ENCODE measurements around the gene ICA1L.
"Not testable (repeated sequence)": the region's sequence is repeated elsewhere in the genome, so short reads cannot be mapped to it uniquely, and the experiment has no call there.

The ICA1L gene

DNA sequence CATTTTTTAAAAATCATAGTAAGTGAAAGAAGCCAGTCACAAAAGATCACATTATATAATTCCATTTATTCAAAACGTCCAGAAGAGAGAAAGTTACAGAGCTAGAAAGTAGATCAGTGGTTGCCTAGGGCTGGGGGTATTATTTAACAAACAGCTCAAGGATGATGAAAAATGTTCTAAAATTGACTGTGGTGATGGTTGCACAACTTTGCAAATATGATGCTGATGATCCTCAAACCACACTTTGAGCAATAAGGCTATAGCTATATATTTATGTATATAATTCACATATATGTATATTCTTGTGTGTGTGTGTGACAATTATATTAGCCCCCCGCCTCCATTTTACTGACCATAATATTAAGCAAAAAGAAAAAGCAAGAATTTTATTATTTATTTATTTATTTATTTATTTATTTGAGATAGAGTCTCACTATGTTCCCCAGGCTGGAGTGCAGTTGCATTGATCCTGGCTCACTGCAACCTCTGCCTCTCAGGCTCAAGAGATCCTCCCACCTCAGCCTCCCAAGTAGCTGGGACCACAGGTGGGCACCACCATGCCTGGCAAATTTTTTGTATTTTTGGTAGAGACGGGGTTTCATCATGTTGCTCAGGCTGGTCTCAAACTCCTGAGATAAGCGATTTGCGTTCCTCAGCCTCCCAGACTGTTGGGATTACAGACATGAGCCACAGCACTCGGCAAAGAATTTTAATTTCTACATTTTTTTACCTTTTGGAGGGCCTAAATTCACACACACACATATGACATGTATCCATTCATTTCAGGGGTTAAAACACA, 38.0 kb upstream of the ICA1L start:
- peak; percentile 29 for DNase-seq (ENCODE audit: low read depth)
- TF ChIP-seq, protein P1, sequence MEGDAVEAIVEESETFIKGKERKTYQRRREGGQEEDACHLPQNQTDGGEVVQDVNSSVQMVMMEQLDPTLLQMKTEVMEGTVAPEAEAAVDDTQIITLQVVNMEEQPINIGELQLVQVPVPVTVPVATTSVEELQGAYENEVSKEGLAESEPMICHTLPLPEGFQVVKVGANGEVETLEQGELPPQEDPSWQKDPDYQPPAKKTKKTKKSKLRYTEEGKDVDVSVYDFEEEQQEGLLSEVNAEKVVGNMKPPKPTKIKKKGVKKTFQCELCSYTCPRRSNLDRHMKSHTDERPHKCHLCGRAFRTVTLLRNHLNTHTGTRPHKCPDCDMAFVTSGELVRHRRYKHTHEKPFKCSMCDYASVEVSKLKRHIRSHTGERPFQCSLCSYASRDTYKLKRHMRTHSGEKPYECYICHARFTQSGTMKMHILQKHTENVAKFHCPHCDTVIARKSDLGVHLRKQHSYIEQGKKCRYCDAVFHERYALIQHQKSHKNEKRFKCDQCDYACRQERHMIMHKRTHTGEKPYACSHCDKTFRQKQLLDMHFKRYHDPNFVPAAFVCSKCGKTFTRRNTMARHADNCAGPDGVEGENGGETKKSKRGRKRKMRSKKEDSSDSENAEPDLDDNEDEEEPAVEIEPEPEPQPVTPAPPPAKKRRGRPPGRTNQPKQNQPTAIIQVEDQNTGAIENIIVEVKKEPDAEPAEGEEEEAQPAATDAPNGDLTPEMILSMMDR (conservative IDR thresholded peaks at IDR 0.05; ENCODE audit: control insufficient read depth, insufficient read depth, low read depth, low read length): no peak
- no peak overlapping the region for H3K4me3 ChIP-seq (ENCODE audit: control insufficient read depth, low read depth, low read length)

DNA sequence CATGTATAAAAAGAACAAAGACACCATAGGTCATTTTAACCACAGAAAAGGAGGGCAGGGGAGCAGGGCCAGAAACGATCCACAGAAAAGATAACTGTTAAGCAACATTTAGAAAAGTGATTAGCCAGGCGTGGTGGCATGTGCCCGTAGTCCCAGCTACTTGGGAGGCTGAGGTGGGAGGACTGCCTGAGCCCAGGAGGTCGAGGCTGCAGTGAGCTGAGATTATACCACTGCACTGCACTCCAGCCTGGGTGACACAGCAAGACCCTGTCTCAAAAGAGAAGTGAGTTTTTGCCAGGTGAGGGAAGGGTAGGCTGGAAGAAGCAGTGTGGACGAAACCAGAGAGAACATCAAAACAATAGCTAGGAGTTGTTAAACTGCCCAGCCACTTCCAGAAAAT, 36.6 kb upstream of the ICA1L start:
- DNase-seq (ENCODE audit: low read depth): no peak
- TF ChIP-seq, protein P1 (conservative IDR thresholded peaks at IDR 0.05; ENCODE audit: control insufficient read depth, insufficient read depth, low read depth, low read length): no peak

DNA sequence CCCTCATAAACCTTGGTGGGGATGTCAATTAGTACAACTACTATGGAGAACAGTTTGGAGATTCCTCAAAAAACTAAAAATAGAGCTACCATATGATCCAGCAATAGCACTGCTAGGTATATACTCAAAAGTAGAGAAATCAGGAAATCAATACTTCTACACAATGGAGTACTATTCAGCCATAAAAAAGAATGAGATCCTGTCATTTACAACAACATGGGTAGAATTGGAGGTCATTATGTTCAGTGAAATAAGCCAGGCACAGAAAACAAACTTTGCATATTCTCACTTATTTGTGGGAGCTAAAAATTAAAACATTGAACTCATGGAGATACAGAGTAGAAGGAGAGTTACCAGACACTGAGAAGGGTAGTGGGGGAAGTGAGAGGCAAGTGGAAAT, 33.9 kb upstream of the ICA1L start:
- H3K4me3 ChIP-seq (ENCODE audit: control insufficient read depth, low read depth, low read length); DNase-seq (ENCODE audit: low read depth): not testable (repeated sequence)

More for the DNA sequence above, 36.6 kb upstream of the ICA1L start:
- no peak overlapping the region for H3K4me3 ChIP-seq (ENCODE audit: control insufficient read depth, low read depth, low read length)

DNA sequence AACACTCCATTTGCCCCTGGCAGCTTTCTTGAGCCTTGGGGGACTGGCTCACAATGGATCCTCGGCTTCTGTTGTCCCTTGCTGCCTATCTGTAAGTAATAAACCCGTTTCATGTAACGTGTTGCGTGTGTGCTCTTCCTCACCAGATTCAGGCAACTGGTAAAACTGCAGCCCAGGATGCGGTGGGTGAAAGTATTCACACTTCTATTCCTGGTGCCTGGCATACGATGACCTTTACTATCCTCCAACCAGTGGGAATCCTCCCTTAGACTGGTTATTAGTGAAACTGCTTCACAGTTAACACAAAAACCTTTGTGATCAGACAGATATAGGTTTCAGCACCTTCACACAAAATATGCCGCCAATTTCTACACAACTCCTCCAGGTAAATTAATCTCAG, 13.6 kb upstream of the ICA1L start:
- DNase-seq (ENCODE audit: low read depth): no peak
- TF ChIP-seq, protein P1 (conservative IDR thresholded peaks at IDR 0.05; ENCODE audit: control insufficient read depth, insufficient read depth, low read depth, low read length): no peak
- no peak overlapping the region for H3K4me3 ChIP-seq (ENCODE audit: control insufficient read depth, low read depth, low read length)

DNA sequence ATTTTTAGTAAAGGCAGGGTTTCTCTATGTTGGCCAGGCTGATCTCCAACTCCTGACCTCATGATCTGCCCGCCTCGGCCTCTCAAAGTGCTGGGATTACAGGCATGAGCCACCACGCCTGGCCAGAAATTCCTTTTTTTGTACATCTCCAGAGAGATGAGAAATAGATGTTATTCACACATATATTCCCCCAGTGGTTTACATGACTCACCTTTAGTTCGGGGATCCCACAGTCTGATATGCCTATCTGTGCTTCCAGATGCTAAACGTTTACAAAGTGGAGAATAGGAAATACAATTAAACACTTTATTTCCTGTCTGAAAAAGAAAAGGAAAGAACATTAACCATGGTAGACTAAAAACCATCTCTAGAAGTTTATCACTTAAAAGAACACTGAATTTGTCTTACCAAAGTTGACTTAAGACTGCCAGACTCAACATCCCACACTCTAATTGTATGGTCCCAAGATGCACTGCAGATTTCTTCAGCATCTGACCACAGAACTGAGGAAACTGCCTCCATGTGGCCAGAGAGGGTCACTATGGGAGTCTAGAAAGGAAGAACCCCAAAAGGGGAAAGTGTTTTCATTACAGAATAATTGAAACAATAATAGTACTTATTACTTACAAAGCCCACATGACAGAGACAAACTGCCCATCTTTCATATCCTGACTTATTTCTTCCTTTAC, 12.6 kb upstream of the ICA1L start:
- TF ChIP-seq, protein P1 (conservative IDR thresholded peaks at IDR 0.05; ENCODE audit: control insufficient read depth, insufficient read depth, low read depth, low read length): peak; percentile 20
- DNase-seq (ENCODE audit: low read depth): peak; percentile 65

DNA sequence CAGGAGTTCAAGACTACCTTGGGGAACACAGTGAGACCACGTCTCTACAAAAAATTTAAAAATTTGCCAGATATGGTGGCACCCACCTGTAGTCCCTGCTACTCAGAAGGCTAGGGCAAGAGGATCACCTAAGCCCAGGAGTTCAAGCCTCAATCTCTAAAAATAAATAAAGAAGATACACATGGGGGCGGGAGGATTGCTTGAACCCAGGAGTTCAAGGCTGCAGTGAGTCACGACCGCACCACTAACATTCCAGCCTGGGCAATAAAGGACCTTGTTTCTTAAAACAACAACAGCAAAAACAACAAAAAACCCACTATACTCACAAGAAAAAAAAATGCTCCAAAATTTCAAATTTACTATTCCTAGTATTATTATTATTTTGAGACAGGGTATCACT, 10.0 kb upstream of the ICA1L start:
- no peak overlapping the region for H3K4me3 ChIP-seq (ENCODE audit: control insufficient read depth, low read depth, low read length)
- TF ChIP-seq, protein P1 (conservative IDR thresholded peaks at IDR 0.05; ENCODE audit: control insufficient read depth, insufficient read depth, low read depth, low read length): no peak
- no peak for DNase-seq (ENCODE audit: low read depth)

More for the DNA sequence above, 12.6 kb upstream of the ICA1L start:
- no peak overlapping the region for H3K4me3 ChIP-seq (ENCODE audit: control insufficient read depth, low read depth, low read length)

DNA sequence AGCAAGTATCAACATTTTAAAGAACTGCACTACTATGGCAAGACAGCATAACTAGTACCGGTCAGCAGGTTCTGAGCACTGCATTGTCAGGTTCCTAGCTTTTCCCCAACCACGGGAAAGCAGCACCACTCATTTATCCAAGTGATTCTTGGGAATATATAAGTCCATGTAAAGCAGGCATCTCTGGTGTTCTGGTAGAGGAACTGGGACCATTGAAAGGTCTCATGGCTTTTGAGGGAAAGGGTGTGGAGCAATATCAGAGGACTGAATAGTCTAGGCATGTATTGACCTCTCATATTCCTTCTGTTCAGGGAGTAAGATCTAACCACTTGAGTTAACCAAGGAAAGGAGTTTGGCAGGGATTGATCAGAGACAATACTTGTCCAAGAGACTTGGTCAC, 6.1 kb upstream of the ICA1L start:
- no peak overlapping the region for H3K4me3 ChIP-seq (ENCODE audit: control insufficient read depth, low read depth, low read length)
- no peak for DNase-seq (ENCODE audit: low read depth)
- TF ChIP-seq, protein P1 (conservative IDR thresholded peaks at IDR 0.05; ENCODE audit: control insufficient read depth, insufficient read depth, low read depth, low read length): no peak

Data from fibroblast of mammary gland (primary cell).